Daoy (cell line): Measurements from ENCODE around the gene NTSR1. TPM values are rescaled to one million over a fixed set of nuclear protein-coding genes. Genes with fewer than 3 reads are reported as not detected.

Experiments
- DNase-seq: peaks from one replicate; pipeline ENCODE4 v3.0.0-alpha.2; 2015; ENCODE audit warnings: low read depth
- total RNA-seq: library from RNA; depleted of rRNA; stranded (reverse); fragments of >200 nt; shearing (Covaris generic); gene quantifications from 2 replicates; pipeline ENCODE4 v1.2.3, GENCODE V29; 2014

NTSR1 gene
- total RNA-seq, 1 experiment from 2014 or later: 0.17 TPM

DNA sequence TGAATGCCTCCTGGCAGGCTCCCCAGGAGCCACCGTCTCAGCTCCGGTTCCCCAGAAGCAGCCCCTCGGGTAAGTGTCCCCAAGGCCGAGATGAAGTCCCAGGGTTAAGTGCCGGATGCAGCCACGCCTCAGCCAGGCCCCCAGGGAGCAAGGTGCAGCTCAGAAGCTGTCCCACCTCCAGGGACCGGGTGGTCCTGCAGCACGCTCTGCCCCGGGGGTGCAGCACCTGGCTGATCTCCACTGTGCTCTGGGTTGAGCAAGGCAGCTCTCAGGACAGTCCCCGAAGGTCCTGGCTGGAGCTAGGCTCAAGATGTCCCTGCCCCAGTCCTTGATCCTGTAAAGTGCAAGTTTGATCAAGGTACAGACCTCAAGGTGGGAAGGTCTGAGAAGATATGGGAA lies 15.1 kb upstream of the NTSR1 start:
- no peak for DNase-seq

DNA sequence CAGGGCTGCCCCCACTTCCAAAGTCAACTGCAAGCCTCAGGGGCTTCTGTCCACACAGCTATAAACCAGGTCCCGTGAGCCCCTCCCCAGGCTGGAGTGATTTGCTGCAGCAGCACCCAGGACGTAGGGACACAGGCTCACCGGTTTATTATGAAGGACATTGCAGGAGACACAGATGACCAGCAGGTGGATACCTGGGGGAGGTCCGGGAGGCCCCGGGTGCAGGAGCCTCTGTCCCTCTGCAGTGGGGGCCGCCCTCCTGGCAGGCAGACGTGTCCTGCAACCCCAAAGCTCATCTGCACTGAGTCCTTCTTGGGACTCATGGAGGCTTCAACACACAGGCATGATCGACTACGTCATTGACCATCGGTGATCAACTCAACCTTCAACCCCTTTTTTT lies 14.5 kb upstream of the NTSR1 start:
- DNase-seq: no peak

DNA sequence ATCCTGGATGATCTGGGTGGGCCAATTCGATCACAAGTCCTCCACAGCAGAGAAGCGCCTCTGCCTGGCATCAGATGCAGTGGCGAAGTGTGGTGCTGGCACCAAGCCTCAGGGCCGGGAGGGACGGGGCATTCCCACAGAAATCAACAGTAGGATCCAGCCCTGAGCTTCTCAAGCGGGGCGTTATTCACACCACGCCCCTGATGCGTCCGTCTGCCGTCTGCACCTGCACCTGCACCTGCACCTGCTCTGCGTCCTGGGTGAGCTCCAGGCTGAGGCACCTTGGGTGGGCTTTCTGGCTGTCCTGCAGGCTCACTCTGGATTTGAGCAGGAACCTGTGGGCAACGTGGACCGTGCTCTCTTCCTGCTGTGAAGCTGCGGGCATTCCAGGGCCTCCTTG lies 13.8 kb upstream of the NTSR1 start:
- DNase-seq: no peak

DNA sequence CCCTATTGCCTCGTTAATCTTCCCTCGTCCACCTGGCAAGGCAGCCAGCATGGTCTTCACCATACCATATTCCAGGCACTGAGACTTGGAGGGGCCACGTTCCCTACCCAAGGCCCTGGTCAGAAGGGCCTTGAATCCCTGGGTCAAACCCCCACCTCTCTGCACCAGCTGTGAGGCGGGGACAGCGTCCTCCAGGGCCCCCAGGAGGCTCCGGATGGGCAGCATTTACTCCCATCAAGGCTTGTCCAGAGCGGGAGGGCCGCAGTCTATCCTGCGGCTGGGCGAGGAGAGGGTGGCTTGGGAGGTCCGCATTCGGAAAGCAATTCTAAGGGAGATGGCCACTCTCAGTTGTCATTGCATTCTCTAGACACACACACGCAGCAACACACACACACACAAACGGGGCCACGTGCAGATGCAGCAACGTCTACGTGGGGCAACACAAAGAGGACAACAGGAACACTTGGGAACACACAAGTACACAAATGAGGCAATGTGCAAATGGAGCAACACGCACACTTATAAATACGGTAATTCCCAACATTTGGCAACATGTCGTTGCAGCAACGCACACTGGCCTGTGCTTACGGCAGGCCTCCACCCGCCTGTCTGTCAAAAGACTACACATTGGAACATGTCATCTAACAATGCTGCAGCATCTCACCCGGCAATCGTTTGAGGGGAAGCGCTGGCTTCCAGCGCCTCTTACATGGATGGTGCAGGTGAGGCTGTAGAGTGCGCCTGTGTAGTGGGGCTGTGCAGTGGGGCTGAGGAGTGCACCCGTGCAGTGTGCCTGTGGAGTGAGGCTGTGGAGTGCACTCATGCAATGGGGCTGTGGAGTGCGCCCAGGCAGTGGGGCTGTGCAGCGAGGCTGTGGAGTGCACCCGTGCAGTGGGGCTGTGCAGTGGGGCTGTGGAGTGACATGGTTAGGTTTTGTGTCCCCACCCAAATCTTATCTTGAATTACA lies 12.9 kb upstream of the NTSR1 start:
- DNase-seq: no peak

DNA sequence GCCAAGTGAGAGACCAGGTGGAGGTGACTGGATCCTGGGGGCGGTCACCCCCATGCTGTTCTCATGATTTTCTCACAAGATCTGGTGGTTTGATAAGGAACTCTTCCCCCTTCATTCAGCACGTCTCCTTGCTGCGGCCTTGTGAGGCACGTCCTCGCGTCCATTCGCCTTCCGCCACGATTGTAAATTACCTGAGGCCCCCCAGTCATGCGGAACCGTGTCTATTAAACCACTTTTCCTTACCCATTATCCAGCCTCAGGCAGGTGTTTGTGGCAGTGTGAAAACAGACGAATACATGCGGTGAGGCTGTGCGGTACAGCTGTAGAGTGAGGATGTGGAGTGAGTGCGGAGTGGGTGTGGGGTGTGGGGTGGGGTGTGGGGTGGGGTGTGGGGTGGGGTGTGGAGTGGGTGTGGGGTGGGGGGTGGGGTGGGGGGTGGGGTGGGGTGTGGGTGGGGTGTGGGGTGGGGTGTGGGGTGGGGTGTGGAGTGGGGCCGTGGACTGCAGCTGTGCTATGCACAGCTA lies 12.1 kb upstream of the NTSR1 start:
- no peak for DNase-seq

DNA sequence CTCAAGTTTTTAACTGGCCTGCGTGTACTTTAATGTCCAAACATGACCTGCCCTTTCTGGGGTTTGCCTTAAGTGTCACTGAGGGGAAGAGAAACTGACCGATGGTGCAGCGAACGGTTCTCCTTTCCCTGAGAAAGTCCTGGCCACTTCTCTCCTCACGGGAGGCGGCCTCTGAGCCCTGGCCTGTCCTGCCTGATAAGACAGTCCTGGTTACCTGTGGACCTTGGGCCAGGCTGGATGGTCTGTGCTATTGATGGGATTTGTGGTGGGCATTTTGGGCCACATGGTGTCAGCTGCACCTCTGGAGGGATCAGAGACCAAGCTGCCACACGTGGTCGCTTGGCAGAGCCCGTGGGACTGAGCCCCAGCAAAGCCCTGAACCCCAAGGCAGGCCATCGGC lies 11.6 kb upstream of the NTSR1 start:
- DNase-seq: no peak

DNA sequence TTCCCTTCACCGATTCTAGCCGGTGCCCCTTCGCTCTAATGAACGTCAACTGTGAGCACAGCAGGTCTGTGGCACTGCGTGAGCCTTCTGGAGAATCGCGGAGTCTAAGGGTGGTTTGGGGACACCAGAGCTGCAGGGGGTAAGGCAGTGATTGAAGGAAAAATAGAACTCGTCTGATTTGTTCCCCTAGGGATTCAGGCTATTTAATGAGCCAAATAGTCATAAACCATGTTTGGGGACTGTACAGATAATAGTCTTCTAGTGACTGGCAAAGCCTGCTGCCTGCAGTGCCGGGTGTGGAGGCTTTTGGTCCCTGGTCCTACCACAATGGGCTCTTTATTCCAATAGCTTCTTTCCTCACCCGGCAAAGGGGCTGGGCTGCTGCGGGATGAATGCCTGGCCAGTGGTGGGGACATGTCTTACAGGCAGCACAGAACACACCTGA lies 11.1 kb upstream of the NTSR1 start:
- DNase-seq: no peak

DNA sequence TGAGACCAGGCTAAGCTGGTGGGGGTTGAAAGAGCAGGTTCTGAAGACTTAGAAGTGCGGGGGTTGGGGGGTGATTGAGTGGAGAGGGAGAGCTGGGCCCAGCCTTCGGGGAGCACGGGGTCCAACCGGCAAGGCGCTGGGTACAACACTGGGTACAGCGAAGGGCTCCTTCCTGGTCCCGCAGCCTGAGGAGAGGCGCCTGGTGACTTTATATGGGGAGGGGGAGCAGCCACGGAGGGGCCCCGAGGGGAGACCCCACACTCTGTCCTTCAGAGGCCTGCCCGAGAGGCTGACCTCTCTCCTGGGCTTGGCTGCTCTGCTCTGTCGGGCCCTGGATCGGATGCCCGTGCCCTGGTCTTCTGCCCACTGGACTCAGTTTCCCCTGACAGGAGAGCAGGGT lies 10.4 kb upstream of the NTSR1 start:
- DNase-seq: no peak

DNA sequence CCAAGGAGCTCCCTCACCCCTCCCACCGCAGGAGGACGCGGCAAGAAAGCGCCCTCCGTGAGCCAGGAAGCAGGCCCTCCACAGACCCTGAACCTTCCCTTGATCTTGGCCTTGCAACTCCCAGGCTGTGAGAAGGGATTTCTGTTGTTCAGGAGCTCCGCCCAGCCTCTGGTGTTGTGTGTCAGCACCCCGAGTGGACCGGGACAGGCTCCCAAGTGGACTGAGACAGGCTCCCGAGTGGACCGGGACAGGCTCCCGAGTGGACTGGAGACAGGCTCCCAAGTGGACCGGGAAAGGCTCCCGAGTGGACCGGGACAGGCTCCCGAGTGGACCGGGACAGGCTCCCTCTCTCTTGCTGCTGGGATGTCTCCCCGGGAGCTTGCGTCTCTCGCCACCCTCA lies 9.3 kb upstream of the NTSR1 start:
- DNase-seq: no peak

DNA sequence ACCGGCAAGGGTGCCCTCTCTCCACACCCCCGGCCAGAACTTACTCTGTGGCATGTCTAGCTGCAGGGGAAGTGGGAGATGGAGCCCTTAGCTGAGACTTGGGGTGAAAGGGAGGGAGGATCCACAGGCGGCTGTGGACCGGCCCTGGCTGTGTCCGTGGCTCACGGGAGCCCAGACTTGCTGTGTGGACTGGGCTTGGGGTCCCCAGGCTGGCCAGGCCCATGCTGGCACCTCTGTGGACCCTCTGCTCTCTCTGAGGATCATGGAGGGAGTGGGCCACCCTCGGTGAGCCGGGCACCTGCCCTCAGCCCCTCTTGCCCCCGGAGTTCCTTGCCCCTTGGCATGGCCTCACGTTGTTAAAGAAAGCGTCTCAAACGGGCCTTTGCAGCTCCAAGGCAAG lies 8.9 kb upstream of the NTSR1 start:
- DNase-seq: no peak

DNA sequence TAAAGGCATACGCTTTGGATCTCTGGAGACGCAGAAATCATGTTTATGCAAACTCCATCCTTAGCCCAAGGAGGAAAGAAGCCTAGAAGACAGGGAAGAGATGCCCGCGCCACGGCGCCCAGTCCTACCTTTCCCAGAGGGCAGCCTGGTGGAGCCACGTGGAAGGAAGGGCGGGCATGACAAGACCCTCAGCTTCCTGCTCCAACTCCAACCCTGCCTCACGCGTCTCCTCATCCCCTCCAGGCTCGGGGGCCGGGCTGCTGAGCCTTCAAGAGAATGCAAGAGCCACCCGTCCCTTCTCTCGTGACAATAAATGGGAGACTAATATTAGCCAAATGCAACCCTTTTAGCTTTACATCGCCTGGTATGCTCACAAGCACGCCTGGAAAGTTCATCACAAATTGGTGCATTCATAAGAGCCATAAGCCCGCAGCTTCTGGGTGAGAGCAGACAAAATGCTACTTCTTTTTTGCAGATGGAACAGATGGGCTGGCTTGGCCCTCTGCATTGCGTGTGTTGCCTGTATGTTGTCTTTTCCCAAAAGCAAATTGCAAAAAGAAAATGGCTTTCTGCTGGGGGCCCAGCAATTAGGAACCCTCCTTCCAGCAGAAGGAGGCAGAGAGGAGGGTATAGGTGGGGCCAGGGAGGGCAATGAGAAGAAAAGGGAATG lies 8.2 kb upstream of the NTSR1 start:
- no peak for DNase-seq

DNA sequence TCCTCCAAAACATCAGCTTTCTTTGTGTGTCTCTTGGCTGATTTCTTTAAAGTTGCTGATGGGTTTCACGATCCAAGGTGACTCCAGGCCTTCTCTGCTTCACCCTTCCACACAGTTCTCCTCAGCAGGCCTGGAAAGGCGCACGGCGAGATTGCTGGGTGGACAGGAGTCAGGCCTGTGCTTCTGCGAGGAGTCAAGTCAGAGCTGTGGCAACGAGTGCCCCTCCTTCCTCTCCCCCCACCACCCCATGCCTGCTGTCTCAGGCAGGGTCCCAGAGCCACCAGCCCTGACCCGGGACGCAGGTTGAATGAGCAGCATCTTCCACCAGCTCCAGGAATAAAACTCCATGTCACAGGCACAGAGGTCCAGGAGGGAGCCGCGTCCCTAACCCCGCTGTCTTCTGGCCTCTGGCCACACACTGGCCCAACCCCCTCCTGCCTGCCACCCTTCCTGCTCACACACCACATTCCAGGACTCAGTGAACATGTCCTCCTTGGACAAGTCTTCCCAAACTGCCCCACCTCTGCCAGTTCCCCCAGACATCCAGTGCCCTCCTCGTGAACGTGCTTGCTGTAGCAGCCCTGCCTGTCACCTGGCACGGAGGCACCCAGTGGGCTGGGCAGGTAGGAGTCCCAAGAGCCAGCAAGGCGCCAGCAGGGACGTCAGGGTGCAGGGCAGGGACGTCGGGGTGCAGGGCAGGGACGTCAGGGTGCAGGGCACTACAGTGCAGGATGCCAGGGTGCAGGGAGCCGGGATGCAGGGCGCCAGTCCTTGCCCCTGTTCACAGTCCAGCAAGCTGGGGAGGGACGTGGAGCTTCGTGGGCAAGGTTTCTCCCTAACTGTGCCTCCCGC lies 7.2 kb upstream of the NTSR1 start:
- no peak for DNase-seq

DNA sequence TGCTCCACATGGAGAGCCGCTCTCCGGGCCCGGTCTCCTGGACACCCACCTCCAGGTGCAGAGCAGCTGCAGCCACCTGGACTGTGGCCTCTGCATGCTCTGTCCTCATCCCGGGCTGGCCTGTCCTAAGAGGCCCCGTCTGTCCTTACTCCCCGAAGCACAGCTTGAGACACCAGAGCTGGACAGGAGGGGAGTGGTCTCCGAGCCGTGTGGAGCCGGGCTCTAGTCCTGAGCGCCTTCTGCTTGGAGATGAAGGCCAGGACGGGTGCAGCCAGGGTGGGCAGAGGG lies 6.7 kb upstream of the NTSR1 start:
- no peak for DNase-seq

DNA sequence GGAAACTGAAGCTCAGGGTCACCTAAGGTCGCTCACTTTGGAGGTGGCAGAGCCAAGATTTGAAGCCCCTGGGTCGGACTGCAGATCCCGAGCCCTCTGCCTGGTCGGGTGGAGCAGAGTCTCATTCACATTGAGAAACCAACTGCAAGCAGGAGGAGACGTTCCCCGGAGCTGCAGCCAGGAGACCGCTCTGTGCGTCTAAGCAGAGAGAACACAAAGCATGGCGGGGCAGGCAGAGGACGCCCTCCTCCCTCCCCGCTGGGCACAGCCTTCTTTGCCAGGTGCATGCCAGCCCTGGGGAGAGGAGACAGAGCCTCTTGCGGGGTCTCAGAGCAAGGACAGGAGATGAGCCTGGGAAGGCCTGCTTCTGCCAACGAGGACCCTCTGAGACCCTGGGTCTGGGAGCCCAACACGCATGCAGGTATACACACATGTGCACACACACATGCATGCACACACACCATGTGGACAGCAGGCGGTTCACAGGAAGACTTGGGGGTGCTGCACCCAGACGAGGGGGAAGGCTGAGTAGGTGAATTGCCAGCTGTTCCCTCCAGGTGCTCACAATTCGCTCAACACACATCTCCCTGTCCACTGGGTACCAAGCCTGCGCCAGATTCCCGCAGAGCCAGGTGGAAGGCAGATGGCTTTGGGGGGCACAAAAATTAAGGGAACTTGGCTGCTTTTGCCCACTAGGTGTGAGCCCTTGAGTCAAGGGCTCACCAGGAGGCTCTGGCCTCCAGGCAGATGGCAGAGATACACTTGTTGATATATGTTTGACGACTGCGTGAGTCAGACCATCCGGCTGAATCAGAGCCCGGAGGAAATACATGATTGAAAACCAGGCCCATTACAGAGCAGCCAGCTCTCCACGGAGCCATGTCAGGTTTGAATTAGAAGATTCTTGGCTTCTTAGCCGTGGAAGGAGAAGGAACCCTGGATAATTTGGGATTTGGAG lies 5.5 kb upstream of the NTSR1 start:
- peak; percentile 93 for DNase-seq

DNA sequence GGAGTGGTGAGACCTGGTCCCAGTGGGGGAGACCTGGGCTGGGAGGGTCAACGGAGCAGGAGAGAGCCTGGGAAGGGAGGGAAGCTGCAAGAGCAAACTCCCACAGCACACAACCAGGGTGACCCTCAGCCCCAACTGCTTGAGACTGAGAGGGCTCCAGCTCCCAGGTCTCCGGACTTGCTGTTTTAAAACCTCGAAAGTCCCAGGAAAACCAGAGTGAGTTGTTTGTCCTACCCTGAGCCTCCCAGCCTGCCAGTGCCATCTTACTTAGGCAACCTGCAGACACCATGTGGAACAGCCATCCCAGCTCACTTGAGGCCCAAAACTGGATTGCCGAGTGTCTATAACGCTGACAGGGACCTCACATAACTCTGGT lies 4.8 kb upstream of the NTSR1 start:
- DNase-seq: no peak

DNA sequence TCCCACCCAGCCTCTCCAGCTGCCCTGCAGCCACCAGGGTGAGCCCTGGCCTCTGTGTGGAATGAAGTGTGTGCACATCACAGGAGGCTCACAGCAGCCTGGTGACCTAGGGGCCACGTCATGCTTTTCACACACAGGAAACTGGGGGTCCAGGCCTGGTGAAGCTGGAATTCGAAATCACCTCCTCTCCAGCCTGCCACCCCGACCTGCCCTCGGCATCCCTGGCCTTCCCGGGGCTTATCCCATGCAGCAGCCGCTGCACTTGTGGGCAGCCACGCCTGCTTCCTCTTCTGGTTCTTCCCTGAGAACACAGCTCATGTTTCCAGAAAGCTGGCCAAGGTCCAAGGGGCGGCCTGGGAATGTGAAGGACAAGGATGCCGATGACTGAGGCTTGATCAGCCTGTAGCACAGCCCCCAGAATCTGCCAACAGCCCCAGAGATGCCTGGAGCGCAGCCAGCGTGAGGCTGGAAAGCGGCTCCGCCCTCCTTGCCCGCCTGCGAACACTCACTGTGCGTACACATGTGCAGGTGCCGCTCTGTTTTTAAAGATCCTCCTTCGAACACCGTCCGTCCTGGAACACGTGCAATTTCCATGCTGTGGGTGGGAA lies 4.2 kb upstream of the NTSR1 start:
- DNase-seq: peak; percentile 98

DNA sequence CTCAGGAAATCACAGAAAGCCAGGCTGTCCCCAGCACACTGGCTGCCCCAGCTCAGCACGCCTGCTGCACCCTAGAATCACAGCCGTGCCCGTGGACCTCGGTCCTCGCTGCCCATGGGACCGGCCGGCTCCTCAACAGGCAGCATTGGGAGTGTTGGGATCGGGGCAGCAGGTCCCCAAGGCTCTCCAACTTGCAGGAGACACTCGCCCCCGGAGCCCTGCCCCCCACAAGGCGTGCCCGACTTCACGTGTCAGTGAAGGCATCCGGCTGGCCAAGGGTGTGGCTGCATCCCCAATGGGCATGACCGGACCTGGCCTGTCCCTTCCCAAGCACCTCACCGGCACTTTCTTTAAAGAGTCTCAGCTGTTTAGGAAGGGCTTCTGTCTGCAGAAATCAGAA lies 3.0 kb upstream of the NTSR1 start:
- no peak for DNase-seq

DNA sequence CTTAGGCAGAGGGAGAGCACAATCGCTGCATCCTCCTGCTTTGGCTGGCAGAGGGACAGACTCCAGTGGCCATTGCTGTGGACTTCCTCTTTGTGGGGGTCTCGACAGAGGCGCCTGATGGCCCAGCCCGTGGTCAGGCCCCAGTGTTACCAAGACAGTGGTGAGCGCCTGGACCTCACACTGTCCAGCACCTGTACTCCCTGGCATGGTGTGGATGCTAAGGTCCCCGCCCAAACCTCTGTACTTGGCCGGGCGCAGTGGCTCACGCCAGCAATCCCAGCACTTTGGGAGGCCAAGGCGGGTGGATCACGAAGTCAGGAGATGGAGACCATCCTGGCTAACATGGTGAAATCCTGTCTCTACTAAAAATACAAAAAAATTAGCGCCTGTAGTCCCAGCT lies 2.3 kb upstream of the NTSR1 start:
- no peak for DNase-seq

DNA sequence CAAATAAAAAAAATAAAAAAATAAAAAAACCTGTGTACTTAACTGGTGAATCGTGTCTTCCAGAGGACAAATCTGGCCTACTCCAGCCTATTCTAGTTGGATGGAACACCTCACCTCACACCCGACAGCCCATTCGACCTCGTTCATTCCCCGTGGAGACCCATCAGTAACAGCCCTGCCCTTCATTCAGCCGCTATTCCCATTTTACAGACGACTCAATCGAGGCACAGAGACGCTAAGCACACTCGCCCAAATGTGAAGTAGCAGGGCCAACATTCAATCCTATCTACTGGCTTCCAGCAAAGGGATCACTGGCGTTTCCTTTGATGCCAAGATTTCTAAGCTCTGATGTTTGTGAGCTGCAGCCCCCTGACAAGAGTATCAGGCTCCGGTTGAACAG lies 1.8 kb upstream of the NTSR1 start:
- DNase-seq: no peak

DNA sequence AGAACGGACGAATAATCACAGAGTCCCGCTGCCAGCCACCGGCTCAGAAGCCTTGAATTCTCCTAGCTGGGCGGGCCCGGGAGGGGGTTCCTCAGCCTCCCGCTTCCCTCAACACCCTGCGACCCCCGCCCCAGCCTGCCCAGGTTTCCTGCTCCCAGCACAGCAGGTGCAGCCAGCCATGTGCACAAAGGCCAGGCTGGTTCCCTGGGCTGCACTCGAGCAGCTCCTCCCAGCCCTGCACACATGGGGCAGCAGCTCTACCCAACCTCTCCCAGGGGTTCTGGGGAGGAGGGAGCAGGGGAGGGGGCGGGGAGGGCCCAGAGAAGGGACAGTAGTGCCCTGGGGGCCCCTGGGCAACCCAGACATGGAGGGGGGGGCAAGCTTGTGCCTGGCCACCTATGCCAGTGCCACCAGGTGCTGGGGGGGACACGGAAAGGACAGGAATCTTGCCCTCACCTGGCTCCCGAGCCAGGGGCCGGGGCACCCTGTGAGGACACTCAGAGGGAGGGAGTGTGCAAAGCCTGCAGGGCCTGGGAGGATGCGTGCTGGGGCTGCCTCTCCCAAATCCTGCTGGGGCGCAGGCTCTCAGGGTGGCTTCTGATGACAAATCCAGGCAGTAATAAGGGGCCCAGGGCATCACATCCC lies 1.2 kb upstream of the NTSR1 start:
- no peak for DNase-seq
